H9 (cell line): ENCODE results near the gene PTPRK. TPM values are rescaled to one million over a fixed set of nuclear protein-coding genes. Genes with fewer than 3 reads are reported as not detected.
A peak's percentile ranks its signal among the peaks of the same experiment; 100 is the strongest.

Experiments
- DNase-seq: peaks from one replicate; pipeline ENCODE4 v3.0.0-alpha.2; 2017
- H2AFZ ChIP-seq: one replicate; pipeline ENCODE4 v1.6.1; 2013; ENCODE audit warnings: mild to moderate bottlenecking, low read length, control low read depth, moderate library complexity
- H2AK5ac ChIP-seq: 2 replicates; pipeline ENCODE4 v1.6.1; 2013; ENCODE audit warnings: low read length, control low read depth, mixed read lengths; ENCODE audit not compliant: insufficient read length
- H2BK120ac ChIP-seq: one replicate; pipeline ENCODE4 v1.6.1; 2013; ENCODE audit warnings: low read depth, mild to moderate bottlenecking, low read length, control low read depth, inconsistent platforms; ENCODE audit not compliant: poor library complexity, severe bottlenecking
- H2BK12ac ChIP-seq: 2 replicates; pipeline ENCODE4 v1.6.1; 2013; ENCODE audit warnings: low read length, control low read depth, mixed read lengths, low read depth; ENCODE audit not compliant: insufficient read length
- H2BK15ac ChIP-seq: 2 replicates; pipeline ENCODE4 v1.6.1; 2013; ENCODE audit warnings: low read depth, low read length, control low read depth
- H2BK20ac ChIP-seq: one replicate; pipeline ENCODE4 v1.6.1; 2013; ENCODE audit warnings: low read depth, mild to moderate bottlenecking, low read length, control low read depth, inconsistent platforms; ENCODE audit not compliant: poor library complexity, severe bottlenecking
- H2BK5ac ChIP-seq: 2 replicates; pipeline ENCODE4 v1.6.1; 2013; ENCODE audit warnings: low read length, control low read depth, mixed read lengths; ENCODE audit not compliant: insufficient read length
- H3K14ac ChIP-seq: 2 replicates; pipeline ENCODE4 v1.6.1; 2013; ENCODE audit warnings: low read length, control low read depth; ENCODE audit not compliant: insufficient read depth
- H3K18ac ChIP-seq: 2 replicates; pipeline ENCODE4 v1.6.1; 2013; ENCODE audit warnings: low read depth, mild to moderate bottlenecking, mixed read lengths, low read length, control low read depth; ENCODE audit not compliant: insufficient read length
- H3K23ac ChIP-seq: 2 replicates; pipeline ENCODE4 v1.6.1; 2013; ENCODE audit warnings: low read length, control low read depth, mixed read lengths, low read depth; ENCODE audit not compliant: insufficient read length
- H3K23me2 ChIP-seq: 2 replicates; pipeline ENCODE4 v1.6.1; 2013; ENCODE audit warnings: low read depth, mild to moderate bottlenecking, mixed read lengths, low read length, control low read depth; ENCODE audit not compliant: insufficient read length, poor library complexity, severe bottlenecking
- H3K27ac ChIP-seq: 2 replicates; pipeline ENCODE4 v1.5.1; 2013; ENCODE audit warnings: low read length, control low read depth, mixed read lengths, low read depth; ENCODE audit not compliant: insufficient read length
- H3K27me3 ChIP-seq: 2 replicates; pipeline ENCODE4 v1.6.1; 2013; ENCODE audit warnings: low read length, control low read depth, inconsistent platforms; ENCODE audit not compliant: insufficient read depth
- H3K4ac ChIP-seq: 2 replicates; pipeline ENCODE4 v1.6.1; 2013; ENCODE audit warnings: low read depth, mild to moderate bottlenecking, control low read depth, inconsistent platforms, low read length, moderate library complexity
- H3K4me1 ChIP-seq: 2 replicates; pipeline ENCODE4 v1.6.1; 2013; ENCODE audit warnings: low read length, control low read depth, inconsistent platforms; ENCODE audit not compliant: insufficient read depth
- H3K4me2 ChIP-seq: 2 replicates; pipeline ENCODE4 v1.6.1; 2013; ENCODE audit warnings: low read length, control low read depth, mixed read lengths; ENCODE audit not compliant: insufficient read length, insufficient read depth
- H3K56ac ChIP-seq: 2 replicates; pipeline ENCODE4 v1.6.1; 2013; ENCODE audit warnings: low read depth, mild to moderate bottlenecking, mixed read lengths, low read length, control low read depth; ENCODE audit not compliant: insufficient read length
- H3K79me1 ChIP-seq: 2 replicates; pipeline ENCODE4 v1.6.1; 2013; ENCODE audit warnings: low read depth, mild to moderate bottlenecking, moderate library complexity, low read length, control low read depth, inconsistent platforms; ENCODE audit not compliant: insufficient read depth, poor library complexity, severe bottlenecking
- H3K79me2 ChIP-seq: 2 replicates; pipeline ENCODE4 v1.6.1; 2013; ENCODE audit warnings: low read length, control low read depth, inconsistent platforms; ENCODE audit not compliant: insufficient read depth
- H3K9ac ChIP-seq: 2 replicates; pipeline ENCODE4 v1.6.1; 2013; ENCODE audit warnings: low read length, control low read depth, mixed read lengths; ENCODE audit not compliant: insufficient read length; ENCODE audit errors: extremely low read depth
- H3K9me3 ChIP-seq: one replicate; pipeline ENCODE4 v1.6.1; 2013; ENCODE audit warnings: low read depth, low read length, inconsistent platforms; ENCODE audit not compliant: control insufficient read depth
- H3T11ph ChIP-seq: one replicate; pipeline ENCODE4 v1.6.1; 2013; ENCODE audit warnings: mild to moderate bottlenecking, low read length, control low read depth, inconsistent platforms
- H4K20me1 ChIP-seq: one replicate; pipeline ENCODE4 v1.6.1; 2013; ENCODE audit not compliant: control insufficient read depth, insufficient read length, insufficient read depth
- H4K5ac ChIP-seq: 2 replicates; pipeline ENCODE4 v1.6.1; 2013; ENCODE audit warnings: low read depth, mild to moderate bottlenecking, mixed read lengths, low read length, control low read depth; ENCODE audit not compliant: insufficient read length
- H4K8ac ChIP-seq: replicated peaks from 2 replicates; pipeline ENCODE4 v1.6.1; 2013; ENCODE audit warnings: low read length, control low read depth, mixed read lengths, low read depth; ENCODE audit not compliant: insufficient read length
- H4K91ac ChIP-seq: 2 replicates; pipeline ENCODE4 v1.6.1; 2013; ENCODE audit warnings: low read depth, mild to moderate bottlenecking, moderate library complexity, mixed read lengths, low read length, control low read depth; ENCODE audit not compliant: insufficient read length
- H3K27ac Mint-ChIP-seq, 3 experiments: 2 replicates in 2 of 3; 3 replicates in 1 of 3; pipeline ENCODE4 v1.8.0; 2020 to 2021; ENCODE audit warnings: mixed read lengths in 3 of 3, mild to moderate bottlenecking in 1 of 3, moderate library complexity in 1 of 3
- H3K27me3 Mint-ChIP-seq: 2 replicates; pipeline ENCODE4 v1.8.0; 2021; ENCODE audit warnings: low read depth, mild to moderate bottlenecking, moderate library complexity, mixed read lengths
- H3K36me3 Mint-ChIP-seq, 3 experiments: 2 replicates in 2 of 3; 3 replicates in 1 of 3; pipeline ENCODE4 v1.8.0; 2020 to 2021; ENCODE audit warnings: low read depth in 3 of 3, mixed read lengths in 3 of 3; ENCODE audit not compliant: insufficient read depth in 1 of 3
- H3K4me1 Mint-ChIP-seq, 2 experiments: 2 replicates each; pipeline ENCODE4 v1.8.0; 2020; ENCODE audit warnings: mixed read lengths in 2 of 2
- H3K4me3 Mint-ChIP-seq, 2 experiments: 2 replicates in 1 of 2; 3 replicates in 1 of 2; pipeline ENCODE4 v1.8.0; 2020 to 2021; ENCODE audit warnings: mild to moderate bottlenecking in 2 of 2, mixed read lengths in 2 of 2, moderate library complexity in 1 of 2
- H3K9me3 Mint-ChIP-seq, 2 experiments: 2 replicates in 1 of 2; 3 replicates in 1 of 2; pipeline ENCODE4 v1.8.0; 2020; ENCODE audit warnings: mild to moderate bottlenecking in 2 of 2, mixed read lengths in 2 of 2, moderate library complexity in 1 of 2
- WGBS: extraction: QIAGEN DNeasy Blood & Tissue Kit; methylation state at CpG from one replicate; pipeline ENCODE4 v1.1.7; 2013; ENCODE audit warnings: missing lambda C conversion rate, low lambda C conversion rate, mixed read lengths; ENCODE audit not compliant: insufficient read length; ENCODE audit errors: extremely low coverage; 5-methylcytosine and 5-hydroxymethylcytosine counted together
- total RNA-seq: library from RNA; stranded (reverse); gene quantifications from 2 replicates; pipeline ENCODE4 v1.2.1, GENCODE V29; 2021
- TF ChIP-seq, protein P1 (sequence below): fragments of 200-600 bp; sonication (generic); conservative IDR thresholded peaks from 3 replicates; pipeline ENCODE4 v1.8.0; 2021; ENCODE audit warnings: antibody characterized with exemption, mild to moderate bottlenecking

PTPRK gene
- total RNA-seq, 1 experiment from 2014 or later: 47.9 TPM

- H3K4me3 Mint-ChIP-seq: peak overlapping the region; percentile 95 to 98
- H3K4me1 Mint-ChIP-seq: peaks cover 30 to 34% of the 10 kb centered on the region in 2 experiments
- H3K79me2 ChIP-seq: peaks cover 18% of the 10 kb centered on the region; the same call in 1 of the 2 replicates
- TF ChIP-seq, protein P1, sequence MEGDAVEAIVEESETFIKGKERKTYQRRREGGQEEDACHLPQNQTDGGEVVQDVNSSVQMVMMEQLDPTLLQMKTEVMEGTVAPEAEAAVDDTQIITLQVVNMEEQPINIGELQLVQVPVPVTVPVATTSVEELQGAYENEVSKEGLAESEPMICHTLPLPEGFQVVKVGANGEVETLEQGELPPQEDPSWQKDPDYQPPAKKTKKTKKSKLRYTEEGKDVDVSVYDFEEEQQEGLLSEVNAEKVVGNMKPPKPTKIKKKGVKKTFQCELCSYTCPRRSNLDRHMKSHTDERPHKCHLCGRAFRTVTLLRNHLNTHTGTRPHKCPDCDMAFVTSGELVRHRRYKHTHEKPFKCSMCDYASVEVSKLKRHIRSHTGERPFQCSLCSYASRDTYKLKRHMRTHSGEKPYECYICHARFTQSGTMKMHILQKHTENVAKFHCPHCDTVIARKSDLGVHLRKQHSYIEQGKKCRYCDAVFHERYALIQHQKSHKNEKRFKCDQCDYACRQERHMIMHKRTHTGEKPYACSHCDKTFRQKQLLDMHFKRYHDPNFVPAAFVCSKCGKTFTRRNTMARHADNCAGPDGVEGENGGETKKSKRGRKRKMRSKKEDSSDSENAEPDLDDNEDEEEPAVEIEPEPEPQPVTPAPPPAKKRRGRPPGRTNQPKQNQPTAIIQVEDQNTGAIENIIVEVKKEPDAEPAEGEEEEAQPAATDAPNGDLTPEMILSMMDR: no peak
- no peak overlapping the region for H3K27ac ChIP-seq
- no peak overlapping the region for H2BK120ac ChIP-seq
- peak overlapping the region; percentile 94 for H3K9ac ChIP-seq
- no peak overlapping the region for H2AFZ ChIP-seq
- H3K27ac Mint-ChIP-seq: no peak overlapping the region
- no peak overlapping the region for H3K18ac ChIP-seq
- H4K8ac ChIP-seq: no peak overlapping the region
- H3K4ac ChIP-seq: no peak overlapping the region
- H4K5ac ChIP-seq: no peak overlapping the region
- H3K23me2 ChIP-seq: peaks cover 18% of the 10 kb centered on the region
- no peak overlapping the region for H2BK12ac ChIP-seq
- no peak overlapping the region for H4K91ac ChIP-seq
- H3K79me1 ChIP-seq: no peaks in the 10 kb centered on the region
- no peaks in the 10 kb centered on the region for H3K4me1 ChIP-seq
- no peak overlapping the region for H3T11ph ChIP-seq
- no peak for DNase-seq
- no peaks in the 10 kb centered on the region for H3K9me3 ChIP-seq
- H2BK5ac ChIP-seq: no peak overlapping the region
- no peaks in the 10 kb centered on the region for H4K20me1 ChIP-seq
- no peak overlapping the region for H2AK5ac ChIP-seq
- no peaks in the 10 kb centered on the region; a peak in 1 of 5 replicates for H3K9me3 Mint-ChIP-seq
- H3K23ac ChIP-seq: no peak overlapping the region
- H2BK20ac ChIP-seq: no peak overlapping the region
- H3K4me2 ChIP-seq: peak overlapping the region; percentile 91
- no peak overlapping the region for H3K56ac ChIP-seq
- peaks cover 1% of the 10 kb centered on the region; the same call in 1 of the 2 replicates for H3K27me3 Mint-ChIP-seq
- H3K14ac ChIP-seq: no peak overlapping the region
- no CpG with 5 or more reads among the region's 21 CpGs for WGBS
- H2BK15ac ChIP-seq: no peak overlapping the region
- no peaks in the 10 kb centered on the region for H3K27me3 ChIP-seq
- no peaks in the 10 kb centered on the region; a peak in 1 of 7 replicates for H3K36me3 Mint-ChIP-seq
Observed at GRCh38 chr6:128518434-128519131, 1.8 kb downstream of the PTPRK start.
